Dedifferentiated amniotic fluid mesenchymal stem cell (primary cell): ENCODE results near the gene CD63.

Experiments
- DNase-seq: peaks from one replicate; pipeline ENCODE4 v3.0.0-alpha.2; 2016; ENCODE audit errors: extremely low spot score

CD63 gene

GRCh38 chr12:55688716-55689655 lies 39.8 kb downstream of the CD63 start:
- no peak for DNase-seq

- DNase-seq: no peak
Observed at GRCh38 chr12:55687746-55688145, 41.1 kb downstream of the CD63 start.

GRCh38 chr12:55686366-55687010 lies 42.3 kb downstream of the CD63 start:
- DNase-seq: no peak

GRCh38 chr12:55685671-55686070 lies 43.1 kb downstream of the CD63 start:
- no peak for DNase-seq

GRCh38 chr12:55684761-55685370 lies 43.9 kb downstream of the CD63 start:
- no peak for DNase-seq

- DNase-seq: no peak
Observed at GRCh38 chr12:55683676-55684075, 45.1 kb downstream of the CD63 start.

- DNase-seq: no peak
Observed at GRCh38 chr12:55682087-55682796, 46.6 kb downstream of the CD63 start.

GRCh38 chr12:55681142-55682077 lies 47.4 kb downstream of the CD63 start:
- no peak for DNase-seq

- DNase-seq: no peak
Observed at GRCh38 chr12:55679691-55680090, 49.1 kb downstream of the CD63 start.

GRCh38 chr12:55676707-55677106 lies 52.1 kb downstream of the CD63 start:
- DNase-seq: no peak

GRCh38 chr12:55675666-55676065 lies 53.1 kb downstream of the CD63 start:
- no peak for DNase-seq
